Thymus (tissue), 11 donors: ENCODE results near the gene BICRA. TPM values are rescaled to one million over a fixed set of nuclear protein-coding genes. Genes with fewer than 3 reads are reported as not detected.
"Not testable (repeated sequence)": the region's sequence is repeated elsewhere in the genome, so short reads cannot be mapped to it uniquely, and the experiment has no call there.

Source experiments
- DNase-seq, 9 donors: peaks; one replicate each; pipeline ENCODE4 v3.0.0-alpha.2; 2013; ENCODE audit warnings: low spot score in 9 of 9, low read depth in 6 of 9, missing footprints in 1 of 9
- H3K27ac ChIP-seq, 2 donors: one replicate each; pipeline ENCODE4 v1.5.1; 2013; ENCODE audit warnings: control low read depth in 1 of 2, low read depth in 1 of 2, low read length in 1 of 2, mild to moderate bottlenecking in 1 of 2, moderate library complexity in 1 of 2
- H3K27me3 ChIP-seq, 2 donors: one replicate each; pipeline ENCODE4 v1.5.1; 2013; ENCODE audit warnings: low read length in 1 of 2; ENCODE audit not compliant: control insufficient read depth in 2 of 2, insufficient read depth in 1 of 2
- H3K36me3 ChIP-seq, 2 donors: one replicate each; pipeline ENCODE4 v1.5.1; 2013; ENCODE audit warnings: low read length in 1 of 2, mild to moderate bottlenecking in 1 of 2, moderate library complexity in 1 of 2; ENCODE audit not compliant: control insufficient read depth in 2 of 2, insufficient read depth in 2 of 2
- H3K4me1 ChIP-seq, 2 donors: one replicate each; pipeline ENCODE4 v1.5.1; 2013; ENCODE audit warnings: low read length in 2 of 2; ENCODE audit not compliant: control insufficient read depth in 2 of 2, insufficient read depth in 2 of 2
- H3K4me3 ChIP-seq, 2 donors: one replicate each; pipeline ENCODE4 v1.5.1; 2013; ENCODE audit warnings: low read length in 2 of 2, control low read depth in 1 of 2, mild to moderate bottlenecking in 1 of 2
- H3K9me3 ChIP-seq, 2 donors: one replicate each; pipeline ENCODE4 v1.5.1; 2013; ENCODE audit warnings: low read length in 1 of 2, mild to moderate bottlenecking in 1 of 2; ENCODE audit not compliant: control insufficient read depth in 2 of 2, insufficient read depth in 1 of 2
- WGBS: extraction: QIAGEN DNeasy Blood & Tissue Kit; methylation state at CpG from one replicate; pipeline ENCODE4 v1.1.7; 2013; 5-methylcytosine and 5-hydroxymethylcytosine counted together
- polyA plus RNA-seq: library from polyadenylated mRNA; stranded (reverse); fragments of 200-250 nt; gene quantifications from one replicate; pipeline ENCODE4 v1.2.3, GENCODE V29; 2013
- total RNA-seq: library from RNA; stranded (reverse); fragments of 120-200 nt; gene quantifications from one replicate; pipeline ENCODE4 v1.2.4, GENCODE V29; 2013
- donor health status: healthy.

The BICRA gene
- total and polyA plus RNA-seq, 2 donors, result 1.5 to 8.1 TPM

- Histone ChIP-seq H3K4me3 (no peak overlapping the region), H3K36me3 (no peaks in the 10 kb centered on the region), H3K9me3 (peaks cover 0 to 4% of the 10 kb centered on the region in 2 donors), H3K27me3 (peaks cover 0 to 8% of the 10 kb centered on the region in 2 donors), H3K4me1 (no peaks in the 10 kb centered on the region), H3K27ac (no peak overlapping the region)
- DNase-seq, result no peak
- 95% methylated on average over 3 of the region's 3 CpGs for WGBS
Measured at GRCh38 chr19:47580397-47580796, 28.5 kb upstream of the BICRA start.

DNA sequence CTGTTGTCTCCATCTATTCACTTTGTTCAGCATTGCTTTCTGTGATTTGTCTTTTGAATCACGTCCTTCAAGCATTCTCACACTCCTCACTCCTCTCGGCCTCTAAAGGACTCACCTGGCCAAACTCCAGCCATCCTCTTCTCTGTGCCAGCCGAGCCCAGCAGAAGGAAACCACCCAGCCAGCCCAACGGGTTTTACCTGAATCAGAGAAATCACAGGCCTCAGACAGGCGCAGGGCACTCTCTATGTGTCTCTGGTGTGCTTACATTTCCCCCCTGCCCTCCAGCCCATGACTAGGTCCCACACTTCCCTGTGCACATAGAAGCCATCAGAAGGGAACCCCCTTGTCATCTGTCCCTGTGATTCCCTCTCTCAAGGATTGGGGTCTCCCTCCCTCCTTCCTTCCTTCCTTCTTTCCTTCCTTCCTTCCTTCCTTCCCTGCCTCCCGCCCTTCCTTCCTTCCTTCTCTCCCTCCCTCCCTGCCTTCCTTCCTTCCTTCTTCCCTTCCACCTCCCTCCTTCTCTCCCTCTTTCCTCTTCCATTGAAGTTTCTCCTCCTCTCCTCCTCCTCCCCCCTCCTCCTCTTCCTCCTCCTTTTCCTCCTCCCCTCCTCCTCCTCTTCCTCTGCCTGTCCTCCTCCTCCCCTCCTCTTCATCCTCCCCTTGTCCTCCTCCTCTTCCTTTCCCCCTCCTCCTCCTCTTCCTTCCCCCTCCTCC is 27.2 kb upstream of the BICRA start:
- Histone ChIP-seq H3K9me3 (peaks cover 0 to 15% of the 10 kb centered on the region in 2 donors), H3K27me3 (peaks cover 0 to 6% of the 10 kb centered on the region in 2 donors), H3K27ac (no peak overlapping the region), H3K4me1 (no peaks in the 10 kb centered on the region), H3K4me3 (no peak overlapping the region), H3K36me3 (no peaks in the 10 kb centered on the region)
- 70% methylated on average over 6 of the region's 6 CpGs for WGBS
- DNase-seq, result no peak

DNA sequence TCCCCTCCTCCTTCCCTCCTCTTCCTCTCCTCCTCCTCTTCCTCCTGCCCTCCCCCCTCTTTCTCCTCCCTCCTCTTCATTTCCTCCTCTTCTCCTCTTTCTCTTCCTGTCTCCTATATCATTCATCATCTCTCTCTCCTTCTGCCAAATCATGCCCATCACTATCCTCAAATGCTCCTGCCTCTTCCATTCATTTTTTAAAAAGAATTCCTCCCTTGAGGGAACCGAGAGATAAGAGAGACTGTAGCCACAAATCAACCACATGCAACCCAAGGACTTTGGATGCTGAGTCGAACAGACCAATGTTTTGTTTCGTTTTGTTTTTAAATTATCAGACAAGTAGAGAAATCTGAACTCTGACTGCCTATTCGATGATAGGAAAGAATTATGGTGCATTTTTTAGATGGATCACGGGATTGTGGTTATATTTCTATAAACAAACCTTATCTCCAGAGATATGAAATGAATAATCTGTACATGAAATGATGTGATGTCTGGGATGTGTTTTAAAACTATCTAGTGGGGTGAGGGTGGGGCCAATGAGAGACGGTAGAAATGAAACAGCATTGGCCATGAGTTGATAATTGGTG is 26.5 kb upstream of the BICRA start:
- Histone ChIP-seq H3K9me3 (peaks cover 0 to 19% of the 10 kb centered on the region in 2 donors), H3K4me3 (no peak overlapping the region), H3K27ac (no peak overlapping the region), H3K36me3 (no peaks in the 10 kb centered on the region), H3K4me1 (no peaks in the 10 kb centered on the region), H3K27me3 (peaks cover 0 to 6% of the 10 kb centered on the region in 2 donors)
- 58% methylated on average over 6 of the region's 6 CpGs for WGBS
- no peak for DNase-seq

- not testable (repeated sequence) for DNase-seq, H3K4me1 ChIP-seq, H3K36me3 ChIP-seq, H3K27me3 ChIP-seq, H3K4me3 ChIP-seq, H3K27ac ChIP-seq
- WGBS, result 91% methylated on average over 1 of the region's 1 CpG
- peaks cover 0 to 24% of the 10 kb centered on the region in 2 donors for H3K9me3 ChIP-seq
Measured at GRCh38 chr19:47583161-47583560, 25.8 kb upstream of the BICRA start.

- Histone ChIP-seq H3K27ac (no peak overlapping the region), H3K4me1 (no peaks in the 10 kb centered on the region), H3K36me3 (no peaks in the 10 kb centered on the region), H3K4me3 (no peak overlapping the region), H3K9me3 (peaks cover 0 to 20% of the 10 kb centered on the region in 2 donors), H3K27me3 (peaks cover 0 to 4% of the 10 kb centered on the region in 2 donors)
- DNase-seq, result no peak
- 96% methylated on average over 4 of the region's 4 CpGs for WGBS
Measured at GRCh38 chr19:47587295-47587694, 21.6 kb upstream of the BICRA start.

GRCh38 chr19:47589824-47590223 is 19.1 kb upstream of the BICRA start:
- Histone ChIP-seq H3K27me3 (peaks cover 0 to 7% of the 10 kb centered on the region in 2 donors), H3K27ac (no peak overlapping the region), H3K4me3 (no peak overlapping the region), H3K4me1 (no peaks in the 10 kb centered on the region), H3K36me3 (no peaks in the 10 kb centered on the region), H3K9me3 (peaks cover 0 to 20% of the 10 kb centered on the region in 2 donors)
- WGBS, result 75% methylated on average over 7 of the region's 7 CpGs
- DNase-seq, result no peak

DNA sequence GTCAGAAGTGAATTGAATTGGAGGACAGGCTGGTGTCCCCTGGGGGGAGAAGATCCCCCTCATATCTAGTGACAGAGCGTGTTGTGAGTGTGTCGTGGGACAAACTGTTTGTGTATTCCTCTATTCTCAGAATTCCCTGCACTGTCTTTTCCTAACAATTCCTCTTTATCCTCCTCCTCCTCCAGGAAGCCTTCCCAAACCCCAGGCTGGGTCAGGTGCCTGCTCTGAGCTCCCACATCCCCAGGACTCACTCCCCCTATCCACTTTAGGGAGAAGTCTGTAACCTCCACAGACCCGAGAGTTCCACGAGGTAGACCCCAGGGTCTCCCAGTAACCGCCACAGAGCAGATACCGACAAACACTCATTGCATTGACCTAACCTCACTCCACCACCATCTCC is 15.1 kb upstream of the BICRA start:
- no peak for DNase-seq
- peaks cover 0 to 1% of the 10 kb centered on the region in 2 donors for H3K4me1 ChIP-seq
- H3K36me3 ChIP-seq, result no peaks in the 10 kb centered on the region
- H3K4me3 ChIP-seq, result no peak overlapping the region
- peaks cover 0 to 15% of the 10 kb centered on the region in 2 donors for H3K27me3 ChIP-seq
- H3K27ac ChIP-seq, result no peak overlapping the region
- 92% methylated on average over 6 of the region's 6 CpGs for WGBS
- H3K9me3 ChIP-seq, result no peaks in the 10 kb centered on the region

DNA sequence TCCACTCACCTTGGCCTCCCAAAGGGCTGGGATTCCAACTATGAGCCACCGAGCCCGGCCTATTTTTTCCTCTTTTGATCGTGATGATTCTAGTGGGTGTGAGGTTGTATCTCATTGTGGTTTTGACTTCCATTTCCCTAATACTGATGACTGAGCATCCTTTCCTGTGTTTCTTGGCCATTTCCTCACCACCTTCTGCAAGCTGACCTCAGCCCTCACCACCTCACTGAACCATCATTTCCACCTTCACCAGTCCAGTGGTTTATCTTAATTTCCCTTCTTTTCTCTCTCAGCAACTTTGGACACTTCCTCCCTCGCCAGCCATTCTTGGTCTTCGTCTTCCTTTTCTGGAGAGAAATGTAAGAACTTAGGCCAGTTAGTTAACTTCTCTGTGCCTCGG is 13.0 kb upstream of the BICRA start:
- no peak overlapping the region for H3K4me3 ChIP-seq
- no peak overlapping the region for H3K27ac ChIP-seq
- no peaks in the 10 kb centered on the region for H3K9me3 ChIP-seq
- no peak for DNase-seq
- H3K27me3 ChIP-seq, result peaks cover 0 to 23% of the 10 kb centered on the region in 2 donors
- H3K4me1 ChIP-seq, result peaks cover 0 to 16% of the 10 kb centered on the region in 2 donors
- 83% methylated on average over 6 of the region's 6 CpGs for WGBS
- no peaks in the 10 kb centered on the region for H3K36me3 ChIP-seq
